22Rv1 (cell line): ENCODE measurements around the gene ATP13A4.

ENCODE experiments used
- CTCF ChIP-seq: fragments of 450-650 bp; IDR thresholded peaks from 2 replicates; pipeline ENCODE4 v1.5.1; 2017; ENCODE audit warnings: mild to moderate bottlenecking
- ZFX ChIP-seq: fragments of 450-650 bp; IDR thresholded peaks from 2 replicates; pipeline ENCODE4 v1.6.1; 2017; ENCODE audit warnings: antibody characterized with exemption, borderline replicate concordance

- TF ChIP-seq CTCF (no peak), ZFX (no peak)
Observed at GRCh38 chr3:193446965-193447602, 107.6 kb downstream of the ATP13A4 start.
